Transverse colon (tissue), 4 donors: ENCODE data around the gene SDCCAG8. TPM values are rescaled to one million over a fixed set of nuclear protein-coding genes. Genes with fewer than 3 reads are reported as not detected.

Experiments
- DNase-seq: peaks from one replicate; pipeline ENCODE4 v3.0.0-alpha.2; 2019
- H3K27ac ChIP-seq, 4 donors: fragments of 200-600 bp; sonication (generic); 2 replicates each; pipeline ENCODE4 v1.5.1; 2016 to 2018; ENCODE audit warnings: inconsistent platforms in 4 of 4
- H3K27me3 ChIP-seq: fragments of 200-600 bp; sonication (generic); 2 replicates; pipeline ENCODE4 v1.5.1; 2017; ENCODE audit warnings: inconsistent platforms
- H3K36me3 ChIP-seq, 4 donors: fragments of 200-600 bp; sonication (generic); 2 replicates each; pipeline ENCODE4 v1.5.1; 2017 to 2019; ENCODE audit warnings: inconsistent platforms in 4 of 4
- H3K4me1 ChIP-seq, 4 donors: fragments of 200-600 bp; sonication (generic); 2 replicates each; pipeline ENCODE4 v1.5.1; 2017 to 2020; ENCODE audit warnings: inconsistent platforms in 4 of 4
- H3K4me3 ChIP-seq, 4 donors: fragments of 200-600 bp; sonication (generic); 1 replicate in 1 of 4; 2 replicates in 3 of 4; pipeline versions ENCODE4 v1.5.1 to v1.6.1; 2017 to 2019; ENCODE audit warnings: inconsistent platforms in 4 of 4
- H3K9me3 ChIP-seq, 2 donors: fragments of 200-600 bp; sonication (generic); 2 replicates each; pipeline ENCODE4 v1.5.1; 2017 to 2019; ENCODE audit warnings: inconsistent platforms in 2 of 2
- EP300 ChIP-seq: sonication (generic); formaldehyde crosslinking; IDR thresholded peaks from one replicate; pipeline ENCODE4 v1.6.1; 2017; ENCODE audit warnings: antibody characterized with exemption, low read depth
- POLR2A ChIP-seq: fragments of 450-650 bp; IDR thresholded peaks from one replicate; pipeline ENCODE4 v1.6.1; 2016; ENCODE audit warnings: antibody characterized with exemption, mild to moderate bottlenecking, moderate library complexity
- POLR2AphosphoS5 ChIP-seq, 3 donors: sonication (generic); formaldehyde crosslinking; IDR thresholded peaks; one replicate each; pipeline ENCODE4 v1.6.1; 2016; ENCODE audit warnings: antibody characterized with exemption in 3 of 3
- WGBS, 2 donors: methylation state at CpG; one replicate each; pipeline ENCODE4 v1.1.5; 2018; ENCODE audit warnings: low coverage in 1 of 2; 5-methylcytosine and 5-hydroxymethylcytosine counted together
- in situ Hi-C, 4 donors: fragments of 200-750 bp; cut with MboI; loops; one replicate each; pipeline versions ENCODE4 v1.15.0 to v1.15.1; 2017; ENCODE audit warnings: low sequenced_read_pairs in 3 of 4, low pct_ligation_motif_present in 1 of 4, low pct_unique_long_range_greater_than_20kb in 1 of 4
- intact Hi-C: fragments of 100-400 bp; cut with DNase I; formaldehyde crosslinking; loops from one replicate; pipeline ENCODE4 v1.15.1; 2023; ENCODE audit warnings: low total_unique reads
- total RNA-seq, 4 donors: library from RNA; depleted of rRNA; stranded (reverse); fragments of >200 nt; gene quantifications; one replicate each; pipeline ENCODE4 v1.1.0, GENCODE V29; 2016
- TF ChIP-seq, protein P1 (sequence below), 5 experiments: fragments of 200-600 bp in 3 of 5; fragments of 450-650 bp in 2 of 5; sonication (generic) in 3 of 5; IDR thresholded peaks; 1 replicate in 2 of 5; 2 replicates in 3 of 5; pipeline ENCODE4 v1.5.1; 2016 to 2017; ENCODE audit warnings: antibody characterized with exemption in 5 of 5, inconsistent platforms in 3 of 5, mild to moderate bottlenecking in 2 of 5, moderate library complexity in 1 of 5

SDCCAG8 gene
- total RNA-seq, 4 donors from 2014 or later, result 28.8 to 101 (median 42.5) TPM

DNA sequence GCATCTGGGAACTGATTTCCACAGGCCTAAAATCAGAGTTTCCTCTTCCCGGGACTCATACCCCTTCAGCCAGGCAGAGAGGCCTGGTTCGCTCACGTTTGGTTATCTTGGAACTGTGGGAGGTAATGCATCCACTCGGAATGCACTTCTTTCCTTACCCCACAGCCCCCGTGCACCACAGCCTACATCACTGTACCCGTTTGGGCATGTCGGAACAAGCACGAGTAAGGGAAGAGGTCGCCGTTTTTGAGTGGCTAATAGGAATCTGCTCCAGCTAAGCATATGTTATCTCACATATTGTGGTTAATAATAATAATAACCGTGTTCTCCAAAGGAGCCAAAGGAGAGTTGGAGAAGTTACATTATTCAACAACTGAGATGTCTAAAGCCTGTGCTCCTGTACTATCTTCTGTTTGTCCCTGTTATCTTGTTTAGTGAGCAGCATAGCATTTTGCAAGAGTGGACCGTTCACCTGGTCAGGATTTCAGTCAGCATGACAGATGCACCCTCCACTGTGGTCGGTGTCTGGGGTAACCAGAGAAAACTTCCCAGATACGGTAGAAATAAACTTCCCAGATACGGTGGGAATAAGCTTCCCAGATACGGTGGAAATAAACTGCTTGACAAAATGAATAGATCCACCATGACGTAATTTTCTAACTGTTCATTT is 198.6 kb downstream of the SDCCAG8 start:
- H3K4me1 ChIP-seq, result no peaks in the 10 kb centered on the region
- no peak overlapping the region for H3K4me3 ChIP-seq
- DNase-seq, result no peak
- H3K36me3 ChIP-seq, result no peaks in the 10 kb centered on the region
- H3K27me3 ChIP-seq, result no peaks in the 10 kb centered on the region
- in situ Hi-C loops, result no loop called here
- intact Hi-C loops, result no loop called here
- H3K9me3 ChIP-seq, result no peaks in the 10 kb centered on the region
- TF ChIP-seq POLR2A (no peak), EP300 (no peak), POLR2AphosphoS5 (IDR thresholded peaks at IDR 0.05) (no peak)
- TF ChIP-seq, protein P1, sequence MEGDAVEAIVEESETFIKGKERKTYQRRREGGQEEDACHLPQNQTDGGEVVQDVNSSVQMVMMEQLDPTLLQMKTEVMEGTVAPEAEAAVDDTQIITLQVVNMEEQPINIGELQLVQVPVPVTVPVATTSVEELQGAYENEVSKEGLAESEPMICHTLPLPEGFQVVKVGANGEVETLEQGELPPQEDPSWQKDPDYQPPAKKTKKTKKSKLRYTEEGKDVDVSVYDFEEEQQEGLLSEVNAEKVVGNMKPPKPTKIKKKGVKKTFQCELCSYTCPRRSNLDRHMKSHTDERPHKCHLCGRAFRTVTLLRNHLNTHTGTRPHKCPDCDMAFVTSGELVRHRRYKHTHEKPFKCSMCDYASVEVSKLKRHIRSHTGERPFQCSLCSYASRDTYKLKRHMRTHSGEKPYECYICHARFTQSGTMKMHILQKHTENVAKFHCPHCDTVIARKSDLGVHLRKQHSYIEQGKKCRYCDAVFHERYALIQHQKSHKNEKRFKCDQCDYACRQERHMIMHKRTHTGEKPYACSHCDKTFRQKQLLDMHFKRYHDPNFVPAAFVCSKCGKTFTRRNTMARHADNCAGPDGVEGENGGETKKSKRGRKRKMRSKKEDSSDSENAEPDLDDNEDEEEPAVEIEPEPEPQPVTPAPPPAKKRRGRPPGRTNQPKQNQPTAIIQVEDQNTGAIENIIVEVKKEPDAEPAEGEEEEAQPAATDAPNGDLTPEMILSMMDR (IDR thresholded peaks at IDR 0.05), result no peak
- no peak overlapping the region for H3K27ac ChIP-seq
- 91 to 93% methylated on average over 10 to 17 of the region's 17 CpGs for whole genome bisulfite sequencing, 2 donors

DNA sequence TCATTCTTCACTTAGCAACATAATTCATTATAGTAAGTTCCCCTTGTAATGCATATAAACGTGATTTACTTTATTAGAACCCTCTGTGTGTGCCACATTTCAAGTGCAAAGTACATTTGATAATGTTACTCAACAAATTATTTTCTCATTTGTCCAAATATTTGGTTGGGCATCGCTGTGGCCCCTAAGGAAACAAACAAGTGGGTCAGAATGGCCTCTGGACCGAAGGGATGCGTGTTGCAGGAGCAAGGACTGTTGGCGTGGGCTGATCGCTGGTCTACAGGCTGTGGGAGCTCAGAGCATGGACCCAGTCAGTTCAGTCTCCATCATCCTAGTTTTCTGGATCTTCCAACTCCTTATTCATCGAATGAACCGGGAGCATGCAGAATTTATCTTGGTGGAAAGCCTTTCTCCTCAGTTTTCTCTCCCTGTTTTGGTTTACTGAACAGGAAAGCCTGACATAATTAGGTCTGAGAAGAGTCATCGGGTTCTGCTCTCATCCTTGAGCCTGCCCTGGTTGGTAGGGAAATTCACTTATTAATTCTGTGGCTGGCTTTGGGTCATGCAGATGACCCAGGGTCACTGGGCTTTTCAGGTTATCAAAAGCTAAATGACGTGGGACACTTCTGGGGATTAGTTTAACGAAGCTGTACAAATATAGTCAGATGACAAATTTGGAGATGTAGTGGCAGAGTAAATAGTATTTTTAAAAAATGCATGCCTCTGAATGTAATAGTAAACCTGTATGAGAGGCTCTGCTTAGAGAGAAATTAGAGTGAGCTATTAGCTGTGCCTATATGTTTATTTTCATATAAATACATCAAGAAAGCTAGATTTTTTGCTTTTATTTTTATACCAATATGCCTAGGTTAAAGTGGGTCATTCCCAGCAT is 200.2 kb downstream of the SDCCAG8 start:
- no peak overlapping the region for H3K4me3 ChIP-seq
- DNase-seq, result no peak
- no peaks in the 10 kb centered on the region for H3K27me3 ChIP-seq
- 92 to 96% methylated on average over 5 to 11 of the region's 11 CpGs for WGBS, 2 donors
- no peaks in the 10 kb centered on the region for H3K4me1 ChIP-seq
- no peak overlapping the region for H3K27ac ChIP-seq
- H3K9me3 ChIP-seq, result no peaks in the 10 kb centered on the region
- H3K36me3 ChIP-seq, result no peaks in the 10 kb centered on the region
- in situ Hi-C loops, result no loop called here
- intact Hi-C loops, result no loop called here
- TF ChIP-seq, protein P1 (IDR thresholded peaks at IDR 0.05), result no peak
- TF ChIP-seq POLR2A (no peak), EP300 (no peak), POLR2AphosphoS5 (IDR thresholded peaks at IDR 0.05) (no peak)

DNA sequence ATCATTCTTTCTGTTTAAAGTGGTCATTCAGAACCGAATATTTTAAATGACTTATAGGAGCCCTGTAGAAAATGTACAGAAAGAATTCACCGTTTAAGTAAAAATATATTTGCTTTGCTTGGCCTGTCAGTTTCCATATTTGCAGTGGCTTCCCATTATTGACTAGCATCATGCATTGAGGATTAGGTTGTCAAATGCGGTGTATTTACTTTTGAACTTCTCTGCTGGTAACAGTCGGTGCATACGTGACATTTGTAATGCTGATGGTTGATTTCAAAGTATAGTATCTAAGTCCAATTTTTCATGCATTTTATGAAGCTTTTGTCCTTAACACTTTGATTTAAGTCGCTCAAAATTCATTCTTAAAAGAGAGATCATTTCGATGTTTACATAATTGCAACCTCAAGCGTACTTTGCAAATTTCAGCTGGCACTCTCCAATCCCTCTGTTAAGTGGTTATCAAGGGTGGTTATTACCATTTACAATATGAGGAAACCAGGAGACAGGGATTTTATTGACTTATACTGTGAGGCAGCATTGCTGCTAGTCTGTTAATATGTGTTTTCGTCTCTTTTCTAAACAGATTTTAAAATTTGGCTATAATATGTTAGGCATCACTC is 201.6 kb downstream of the SDCCAG8 start:
- Histone ChIP-seq H3K4me1 (no peaks in the 10 kb centered on the region), H3K27ac (no peak overlapping the region), H3K4me3 (no peak overlapping the region), H3K27me3 (no peaks in the 10 kb centered on the region), H3K36me3 (no peaks in the 10 kb centered on the region), H3K9me3 (no peaks in the 10 kb centered on the region)
- no peak for DNase-seq
- intact Hi-C loops (no loop called here), in situ Hi-C loops (no loop called here)
- WGBS, 2 donors, result 95 to 96% methylated on average over 9 of the region's 9 CpGs
- no peak for TF ChIP-seq EP300
- TF ChIP-seq, protein P1 (IDR thresholded peaks at IDR 0.05), result no peak
- TF ChIP-seq POLR2A, result no peak
- TF ChIP-seq POLR2AphosphoS5 (IDR thresholded peaks at IDR 0.05), result no peak

DNA sequence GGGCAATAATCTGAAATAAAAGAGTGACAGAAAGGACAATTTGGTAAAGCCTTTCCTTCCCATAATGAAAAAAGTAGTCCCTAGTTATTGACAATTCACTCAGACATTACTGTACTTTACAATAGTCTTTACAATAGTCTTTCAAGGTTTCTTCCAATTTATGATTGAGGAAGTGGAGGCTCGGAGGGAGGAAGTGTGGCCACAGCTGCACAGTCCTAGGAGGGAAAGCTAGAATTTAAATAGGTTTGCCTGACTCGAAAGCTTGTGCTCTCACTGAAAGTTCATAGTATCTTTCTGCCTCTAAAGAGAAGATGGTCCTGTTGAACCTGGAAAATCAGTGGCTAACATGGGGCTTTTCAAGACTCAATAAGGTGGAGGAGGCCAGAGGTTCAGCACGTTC is 203.2 kb downstream of the SDCCAG8 start:
- Histone ChIP-seq H3K36me3 (no peaks in the 10 kb centered on the region), H3K4me1 (no peaks in the 10 kb centered on the region), H3K27ac (no peak overlapping the region), H3K9me3 (no peaks in the 10 kb centered on the region), H3K4me3 (no peak overlapping the region), H3K27me3 (no peaks in the 10 kb centered on the region)
- intact Hi-C loops, result no loop called here
- DNase-seq, result no peak
- WGBS, 2 donors, result 54 to 66% methylated on average over 3 of the region's 3 CpGs
- TF ChIP-seq, protein P1 (IDR thresholded peaks at IDR 0.05), result no peak
- TF ChIP-seq EP300 (no peak), POLR2AphosphoS5 (IDR thresholded peaks at IDR 0.05) (no peak), POLR2A (no peak)
- in situ Hi-C loops, result no loop called here
